ENCODE results near the gene BBOX1.
"Not testable (repeated sequence)": the region's sequence is repeated elsewhere in the genome, so short reads cannot be mapped to it uniquely, and the experiment has no call there.

The BBOX1 gene

DNA sequence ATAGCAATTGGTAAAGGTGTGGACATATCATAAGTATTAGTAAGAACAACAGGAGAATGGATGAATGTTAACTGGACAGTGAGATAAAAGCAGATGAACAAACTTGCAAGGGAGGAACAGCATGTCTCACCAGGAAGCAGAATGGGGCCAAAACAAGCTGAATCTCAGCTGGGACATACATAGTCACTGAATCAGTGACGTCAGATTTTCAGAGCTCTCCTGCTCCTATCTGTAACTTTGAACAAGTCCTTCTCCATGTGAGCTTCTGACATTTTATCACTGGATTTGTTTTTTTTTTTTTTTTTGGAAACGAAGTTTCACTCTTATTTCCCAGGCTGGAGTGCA, 118.7 kb downstream of the BBOX1 start:
- H3K9ac ChIP-seq (ENCODE audit: low read depth, low read length), result no peak overlapping the region
- no peaks in the 10 kb centered on the region for H3K27me3 ChIP-seq (ENCODE audit: insufficient read depth, low read length)
- H3K36me3 ChIP-seq (ENCODE audit: insufficient read depth, low read length), result no peaks in the 10 kb centered on the region; the same call in 1 of the 2 replicates
- H3K4me3 ChIP-seq (ENCODE audit: low read length), result no peak overlapping the region
- no peaks in the 10 kb centered on the region for H3K4me1 ChIP-seq (ENCODE audit: insufficient read depth, low read length)
- 74% methylated on average over 2 of the region's 2 CpGs for WGBS
- no peak overlapping the region for H3K27ac ChIP-seq (ENCODE audit: low read depth, low read length)
- peaks cover 10% of the 10 kb centered on the region for H3K9me3 ChIP-seq (ENCODE audit: insufficient read depth, low read depth, low read length)

GRCh38 chr11:27161071-27161470, 120.5 kb downstream of the BBOX1 start:
- Histone ChIP-seq H3K9ac (ENCODE audit: low read depth, low read length) (no peak overlapping the region), H3K4me1 (ENCODE audit: insufficient read depth, low read length) (no peaks in the 10 kb centered on the region), H3K36me3 (ENCODE audit: insufficient read depth, low read length) (no peaks in the 10 kb centered on the region; the same call in 1 of the 2 replicates), H3K9me3 (ENCODE audit: insufficient read depth, low read depth, low read length) (peaks cover 10% of the 10 kb centered on the region), H3K4me3 (ENCODE audit: low read length) (no peak overlapping the region), H3K27me3 (ENCODE audit: insufficient read depth, low read length) (no peaks in the 10 kb centered on the region), H3K27ac (ENCODE audit: low read depth, low read length) (no peak overlapping the region)
- 89% methylated on average over 2 of the region's 2 CpGs for WGBS

DNA sequence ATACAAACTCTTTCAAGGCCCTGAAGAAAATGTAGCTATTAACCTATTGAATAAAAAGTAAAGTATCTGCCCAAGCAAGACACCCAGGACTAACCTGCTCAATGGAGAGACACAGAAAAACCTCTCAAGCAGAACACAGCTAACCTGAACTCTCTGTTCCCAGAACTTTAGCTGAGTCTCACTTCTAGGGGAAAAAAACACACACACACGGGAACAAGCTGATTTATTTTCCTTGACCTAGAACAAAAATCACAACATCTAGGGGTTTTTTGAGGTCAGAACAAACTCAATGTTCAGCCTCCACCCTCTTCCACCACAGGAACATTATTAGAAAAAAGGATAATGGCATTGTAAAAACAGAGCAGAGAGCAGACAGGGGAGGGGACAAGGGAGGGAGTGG, 121.6 kb downstream of the BBOX1 start:
- WGBS, result 89% methylated on average over 1 of the region's 1 CpG

GRCh38 chr11:27166130-27166529, 125.5 kb downstream of the BBOX1 start:
- WGBS, result 71% methylated on average over 2 of the region's 2 CpGs
- H3K27ac ChIP-seq (ENCODE audit: low read depth, low read length), result no peak overlapping the region
- no peak overlapping the region for H3K4me3 ChIP-seq (ENCODE audit: low read length)
- H3K4me1 ChIP-seq (ENCODE audit: insufficient read depth, low read length), result no peaks in the 10 kb centered on the region
- no peaks in the 10 kb centered on the region for H3K9me3 ChIP-seq (ENCODE audit: insufficient read depth, low read depth, low read length)
- no peaks in the 10 kb centered on the region for H3K36me3 ChIP-seq (ENCODE audit: insufficient read depth, low read length)
- no peaks in the 10 kb centered on the region for H3K27me3 ChIP-seq (ENCODE audit: insufficient read depth, low read length)
- no peak overlapping the region for H3K9ac ChIP-seq (ENCODE audit: low read depth, low read length)

More for the DNA sequence above, 121.6 kb downstream of the BBOX1 start:
- Histone ChIP-seq H3K27me3 (ENCODE audit: insufficient read depth, low read length) (no peaks in the 10 kb centered on the region), H3K36me3 (ENCODE audit: insufficient read depth, low read length) (no peaks in the 10 kb centered on the region; the same call in 1 of the 2 replicates), H3K9ac (ENCODE audit: low read depth, low read length) (no peak overlapping the region), H3K27ac (ENCODE audit: low read depth, low read length) (no peak overlapping the region), H3K4me1 (ENCODE audit: insufficient read depth, low read length) (no peaks in the 10 kb centered on the region), H3K9me3 (ENCODE audit: insufficient read depth, low read depth, low read length) (peaks cover 10% of the 10 kb centered on the region), H3K4me3 (ENCODE audit: low read length) (no peak overlapping the region)

GRCh38 chr11:27171376-27171958, 130.9 kb downstream of the BBOX1 start:
- no peaks in the 10 kb centered on the region for H3K4me1 ChIP-seq (ENCODE audit: insufficient read depth, low read length)
- no peak overlapping the region for H3K9ac ChIP-seq (ENCODE audit: low read depth, low read length)
- H3K9me3 ChIP-seq (ENCODE audit: insufficient read depth, low read depth, low read length), result no peaks in the 10 kb centered on the region
- no peaks in the 10 kb centered on the region for H3K27me3 ChIP-seq (ENCODE audit: insufficient read depth, low read length)
- WGBS, result 81% methylated on average over 4 of the region's 4 CpGs
- no peak overlapping the region for H3K27ac ChIP-seq (ENCODE audit: low read depth, low read length)
- H3K4me3 ChIP-seq (ENCODE audit: low read length), result no peak overlapping the region
- no peaks in the 10 kb centered on the region for H3K36me3 ChIP-seq (ENCODE audit: insufficient read depth, low read length)

DNA sequence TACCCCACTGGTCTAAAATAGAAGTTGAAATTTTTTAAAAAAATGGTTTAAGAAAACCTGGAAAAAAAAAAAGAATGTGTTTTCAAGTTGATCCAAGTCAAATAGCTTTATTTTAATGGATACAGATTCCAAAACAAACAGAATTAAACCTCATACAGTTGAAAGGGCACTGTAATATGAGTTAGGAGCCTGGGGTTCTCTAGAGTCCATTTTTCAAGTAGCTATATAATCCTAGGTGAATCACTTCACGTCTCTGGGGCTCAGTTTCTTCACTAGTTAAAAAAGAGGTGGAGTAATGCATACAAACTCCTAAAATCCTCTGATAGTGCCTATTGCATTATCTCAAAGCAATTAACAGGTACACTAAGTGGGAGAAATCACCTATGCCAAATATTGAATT, 132.9 kb downstream of the BBOX1 start:
- WGBS, result 57% methylated on average over 1 of the region's 1 CpG
- H3K27me3 ChIP-seq (ENCODE audit: insufficient read depth, low read length), result no peaks in the 10 kb centered on the region
- no peaks in the 10 kb centered on the region for H3K9me3 ChIP-seq (ENCODE audit: insufficient read depth, low read depth, low read length)

GRCh38 chr11:27174021-27174420, 133.4 kb downstream of the BBOX1 start:
- no peaks in the 10 kb centered on the region for H3K9me3 ChIP-seq (ENCODE audit: insufficient read depth, low read depth, low read length)
- H3K27ac ChIP-seq (ENCODE audit: low read depth, low read length), result no peak overlapping the region
- H3K9ac ChIP-seq (ENCODE audit: low read depth, low read length), result no peak overlapping the region
- H3K4me3 ChIP-seq (ENCODE audit: low read length), result no peak overlapping the region
- 88% methylated on average over 4 of the region's 4 CpGs for WGBS
- no peaks in the 10 kb centered on the region for H3K4me1 ChIP-seq (ENCODE audit: insufficient read depth, low read length)
- no peaks in the 10 kb centered on the region for H3K27me3 ChIP-seq (ENCODE audit: insufficient read depth, low read length)
- H3K36me3 ChIP-seq (ENCODE audit: insufficient read depth, low read length), result no peaks in the 10 kb centered on the region

More for the DNA sequence above, 132.9 kb downstream of the BBOX1 start:
- Histone ChIP-seq H3K27ac (ENCODE audit: low read depth, low read length) (no peak overlapping the region), H3K9ac (ENCODE audit: low read depth, low read length) (no peak overlapping the region), H3K4me3 (ENCODE audit: low read length) (no peak overlapping the region), H3K4me1 (ENCODE audit: insufficient read depth, low read length) (no peaks in the 10 kb centered on the region), H3K36me3 (ENCODE audit: insufficient read depth, low read length) (no peaks in the 10 kb centered on the region)

DNA sequence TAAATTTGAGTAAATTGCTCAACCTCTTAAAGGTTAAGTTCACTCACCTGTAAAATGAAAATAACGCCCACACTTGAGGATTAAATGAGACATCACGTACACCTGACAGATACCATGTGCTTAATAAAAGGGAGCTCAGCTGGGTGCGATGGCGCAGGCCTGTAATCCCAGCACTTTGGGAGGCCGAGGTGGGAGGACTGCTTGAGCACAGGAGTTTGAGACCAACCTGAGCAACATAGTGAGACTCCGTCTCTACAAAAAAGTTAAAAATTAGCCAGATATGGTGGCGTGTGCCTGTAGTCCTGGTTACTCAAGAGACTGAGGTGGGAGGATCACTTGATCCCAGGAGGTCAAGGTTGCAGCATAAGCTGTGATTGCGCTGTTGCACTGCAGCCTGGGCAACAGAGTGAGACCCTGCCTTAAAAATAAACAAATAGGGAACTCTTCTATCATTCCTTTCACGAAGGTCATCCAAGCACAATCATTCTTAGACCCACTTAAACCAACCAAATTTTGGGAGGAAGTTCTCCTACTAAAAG, 134.1 kb downstream of the BBOX1 start:
- Histone ChIP-seq H3K27me3 (ENCODE audit: insufficient read depth, low read length) (no peaks in the 10 kb centered on the region), H3K9ac (ENCODE audit: low read depth, low read length) (no peak overlapping the region), H3K27ac (ENCODE audit: low read depth, low read length) (no peak overlapping the region), H3K4me1 (ENCODE audit: insufficient read depth, low read length) (no peaks in the 10 kb centered on the region), H3K9me3 (ENCODE audit: insufficient read depth, low read depth, low read length) (no peaks in the 10 kb centered on the region), H3K36me3 (ENCODE audit: insufficient read depth, low read length) (no peaks in the 10 kb centered on the region), H3K4me3 (ENCODE audit: low read length) (no peak overlapping the region)
- 96% methylated on average over 9 of the region's 9 CpGs for WGBS

- H3K9me3 ChIP-seq (ENCODE audit: insufficient read depth, low read depth, low read length); H3K27ac ChIP-seq (ENCODE audit: low read depth, low read length); H3K4me3 ChIP-seq (ENCODE audit: low read length); H3K9ac ChIP-seq (ENCODE audit: low read depth, low read length); H3K27me3 ChIP-seq (ENCODE audit: insufficient read depth, low read length); H3K36me3 ChIP-seq (ENCODE audit: insufficient read depth, low read length); H3K4me1 ChIP-seq (ENCODE audit: insufficient read depth, low read length): not testable (repeated sequence)
- 95% methylated on average over 2 of the region's 4 CpGs for WGBS
Observed at GRCh38 chr11:27175562-27175961, 134.9 kb downstream of the BBOX1 start.

All from HUES64 (cell line).